ENCODE data around the gene ARID4B. TPM values are rescaled to one million over a fixed set of nuclear protein-coding genes. Genes with fewer than 3 reads are reported as not detected.

ARID4B gene
- total and polyA plus RNA-seq, 5 donors from 2014 or later = 52.6 to 192 (median 58.6) TPM

GRCh38 chr1:235253219-235253962 lies 74.6 kb downstream of the ARID4B start:
- Histone ChIP-seq H3K27ac (ENCODE audit: insufficient read depth, low read length, poor library complexity, severe bottlenecking) (peak overlapping the region; percentile 38), H3K36me3 (ENCODE audit: control insufficient read depth, insufficient read depth, low read length) (peaks cover 44% of the 10 kb centered on the region), H3K4me3 (ENCODE audit: low read depth, low read length) (no peak overlapping the region), H3K27me3 (ENCODE audit: control insufficient read depth, insufficient read depth, low read length) (no peaks in the 10 kb centered on the region), H3K9me3 (ENCODE audit: control insufficient read depth in 2 of 2, low read length in 2 of 2) (no peaks in the 10 kb centered on the region), H3K4me1 (ENCODE audit: control insufficient read depth, insufficient read depth, low read length, poor library complexity, severe bottlenecking) (no peaks in the 10 kb centered on the region)
- Mint-ChIP-seq H3K36me3 (peaks cover 3% of the 10 kb centered on the region), H3K27ac (peak overlapping the region in 2 of 3 donors; percentile 65 to 74), H3K9me3 (no peaks in the 10 kb centered on the region), H3K27me3 (no peaks in the 10 kb centered on the region), H3K4me3 (no peak overlapping the region), H3K4me1 (peaks cover 22 to 59% (median 46%) of the 10 kb centered on the region in 4 donors)
- DNase-seq = peak; percentile 36 to 71 (median 70)
- peak; percentile 92 for ATAC-seq (ENCODE audit: low read depth in 2 of 2)

GRCh38 chr1:235250430-235250829 lies 77.5 kb downstream of the ARID4B start:
- H3K9me3 Mint-ChIP-seq = no peaks in the 10 kb centered on the region

GRCh38 chr1:235246022-235246948 lies 81.7 kb downstream of the ARID4B start:
- ATAC-seq (ENCODE audit: low read depth in 2 of 2) (no peak), DNase-seq (no peak)
- Mint-ChIP-seq H3K4me1 (peaks cover 36 to 49% (median 39%) of the 10 kb centered on the region in 4 donors), H3K27me3 (no peaks in the 10 kb centered on the region), H3K4me3 (peak overlapping the region in 3 of 4 donors; percentile 1 to 57 (median 8)), H3K36me3 (peaks cover 20% of the 10 kb centered on the region), H3K27ac (peak overlapping the region in 2 of 3 donors; percentile 13 to 74), H3K9me3 (no peaks in the 10 kb centered on the region)
- Histone ChIP-seq H3K9me3 (ENCODE audit: control insufficient read depth in 2 of 2, low read length in 2 of 2) (no peaks in the 10 kb centered on the region), H3K4me3 (ENCODE audit: low read depth, low read length) (peak overlapping the region; percentile 51), H3K4me1 (ENCODE audit: control insufficient read depth, insufficient read depth, low read length, poor library complexity, severe bottlenecking) (peaks cover 26% of the 10 kb centered on the region), H3K36me3 (ENCODE audit: control insufficient read depth, insufficient read depth, low read length) (peaks cover 28% of the 10 kb centered on the region), H3K27ac (ENCODE audit: insufficient read depth, low read length, poor library complexity, severe bottlenecking) (peak overlapping the region; percentile 45), H3K27me3 (ENCODE audit: control insufficient read depth, insufficient read depth, low read length) (no peaks in the 10 kb centered on the region)

More at GRCh38 chr1:235250430-235250829, 77.5 kb downstream of the ARID4B start:
- H3K27me3 Mint-ChIP-seq = no peaks in the 10 kb centered on the region
- H3K4me3 ChIP-seq (ENCODE audit: low read depth, low read length) = no peak overlapping the region
- ATAC-seq (ENCODE audit: low read depth in 2 of 2) = no peak
- no peak overlapping the region for H3K27ac ChIP-seq (ENCODE audit: insufficient read depth, low read length, poor library complexity, severe bottlenecking)
- H3K4me1 Mint-ChIP-seq = peaks cover 29 to 55% (median 47%) of the 10 kb centered on the region in 4 donors
- H3K27me3 ChIP-seq (ENCODE audit: control insufficient read depth, insufficient read depth, low read length) = no peaks in the 10 kb centered on the region
- peaks cover 36% of the 10 kb centered on the region for H3K36me3 ChIP-seq (ENCODE audit: control insufficient read depth, insufficient read depth, low read length)
- H3K27ac Mint-ChIP-seq = no peak overlapping the region
- no peak for DNase-seq
- H3K36me3 Mint-ChIP-seq = peaks cover 12% of the 10 kb centered on the region
- H3K9me3 ChIP-seq (ENCODE audit: control insufficient read depth in 2 of 2, low read length in 2 of 2) = no peaks in the 10 kb centered on the region
- no peak overlapping the region for H3K4me3 Mint-ChIP-seq
- H3K4me1 ChIP-seq (ENCODE audit: control insufficient read depth, insufficient read depth, low read length, poor library complexity, severe bottlenecking) = peaks cover 11% of the 10 kb centered on the region

GRCh38 chr1:235244974-235245592 lies 82.9 kb downstream of the ARID4B start:
- peaks cover 18% of the 10 kb centered on the region for H3K36me3 ChIP-seq (ENCODE audit: control insufficient read depth, insufficient read depth, low read length)
- ATAC-seq (ENCODE audit: low read depth in 2 of 2) = no peak

GRCh38 chr1:235240960-235241359 lies 87.0 kb downstream of the ARID4B start:
- H3K36me3 ChIP-seq (ENCODE audit: control insufficient read depth, insufficient read depth, low read length) = peaks cover 42% of the 10 kb centered on the region
- Mint-ChIP-seq H3K27ac (peak overlapping the region in 2 of 3 donors; percentile 33 to 71), H3K36me3 (peaks cover 29% of the 10 kb centered on the region), H3K27me3 (no peaks in the 10 kb centered on the region), H3K4me1 (peaks cover 35 to 51% (median 42%) of the 10 kb centered on the region in 4 donors), H3K4me3 (no peak overlapping the region), H3K9me3 (no peaks in the 10 kb centered on the region)
- H3K4me1 ChIP-seq (ENCODE audit: control insufficient read depth, insufficient read depth, low read length, poor library complexity, severe bottlenecking) = peaks cover 38% of the 10 kb centered on the region
- ATAC-seq (ENCODE audit: low read depth in 2 of 2) (no peak), DNase-seq (no peak)
- H3K27me3 ChIP-seq (ENCODE audit: control insufficient read depth, insufficient read depth, low read length) = no peaks in the 10 kb centered on the region
- H3K4me3 ChIP-seq (ENCODE audit: low read depth, low read length) = peak overlapping the region; percentile 19
- no peaks in the 10 kb centered on the region for H3K9me3 ChIP-seq (ENCODE audit: control insufficient read depth in 2 of 2, low read length in 2 of 2)
- no peak overlapping the region for H3K27ac ChIP-seq (ENCODE audit: insufficient read depth, low read length, poor library complexity, severe bottlenecking)

More at GRCh38 chr1:235244974-235245592, 82.9 kb downstream of the ARID4B start:
- H3K4me3 Mint-ChIP-seq = peak overlapping the region; percentile 11 to 46 (median 31)
- H3K9me3 ChIP-seq (ENCODE audit: control insufficient read depth in 2 of 2, low read length in 2 of 2) = no peaks in the 10 kb centered on the region
- H3K4me3 ChIP-seq (ENCODE audit: low read depth, low read length) = peak overlapping the region; percentile 54
- peaks cover 20% of the 10 kb centered on the region for H3K36me3 Mint-ChIP-seq
- no peaks in the 10 kb centered on the region for H3K9me3 Mint-ChIP-seq
- peaks cover 38 to 51% (median 42%) of the 10 kb centered on the region in 4 donors for H3K4me1 Mint-ChIP-seq
- H3K4me1 ChIP-seq (ENCODE audit: control insufficient read depth, insufficient read depth, low read length, poor library complexity, severe bottlenecking) = peaks cover 37% of the 10 kb centered on the region
- H3K27ac ChIP-seq (ENCODE audit: insufficient read depth, low read length, poor library complexity, severe bottlenecking) = peak overlapping the region; percentile 45
- H3K27me3 ChIP-seq (ENCODE audit: control insufficient read depth, insufficient read depth, low read length) = no peaks in the 10 kb centered on the region
- peak overlapping the region; percentile 21 to 58 (median 57) for H3K27ac Mint-ChIP-seq
- H3K27me3 Mint-ChIP-seq = no peaks in the 10 kb centered on the region
- DNase-seq = peak in 2 of 3 donors; percentile 22 to 36

- H3K27ac ChIP-seq (ENCODE audit: insufficient read depth, low read length, poor library complexity, severe bottlenecking) = no peak overlapping the region
- Mint-ChIP-seq H3K4me1 (peaks cover 28 to 42% (median 35%) of the 10 kb centered on the region in 4 donors), H3K4me3 (peak overlapping the region in 1 of 4 donors; percentile 8)
Measured at GRCh38 chr1:235239851-235240250, 88.1 kb downstream of the ARID4B start.

GRCh38 chr1:235238558-235238957 lies 89.4 kb downstream of the ARID4B start:
- H3K4me3 Mint-ChIP-seq = no peak overlapping the region
- peaks cover 21% of the 10 kb centered on the region for H3K36me3 Mint-ChIP-seq
- no peak overlapping the region for H3K4me3 ChIP-seq (ENCODE audit: low read depth, low read length)

More at GRCh38 chr1:235239851-235240250, 88.1 kb downstream of the ARID4B start:
- H3K36me3 Mint-ChIP-seq = peaks cover 25% of the 10 kb centered on the region
- no peaks in the 10 kb centered on the region for H3K9me3 Mint-ChIP-seq
- ATAC-seq (ENCODE audit: low read depth in 2 of 2) (no peak), DNase-seq (no peak)
- no peaks in the 10 kb centered on the region for H3K27me3 Mint-ChIP-seq
- peak overlapping the region in 1 of 3 donors; percentile 41 for H3K27ac Mint-ChIP-seq
- Histone ChIP-seq H3K4me3 (ENCODE audit: low read depth, low read length) (peak overlapping the region; percentile 0), H3K9me3 (ENCODE audit: control insufficient read depth in 2 of 2, low read length in 2 of 2) (no peaks in the 10 kb centered on the region), H3K4me1 (ENCODE audit: control insufficient read depth, insufficient read depth, low read length, poor library complexity, severe bottlenecking) (peaks cover 27% of the 10 kb centered on the region), H3K27me3 (ENCODE audit: control insufficient read depth, insufficient read depth, low read length) (no peaks in the 10 kb centered on the region), H3K36me3 (ENCODE audit: control insufficient read depth, insufficient read depth, low read length) (peaks cover 50% of the 10 kb centered on the region)

More at GRCh38 chr1:235238558-235238957, 89.4 kb downstream of the ARID4B start:
- Mint-ChIP-seq H3K27ac (no peak overlapping the region), H3K4me1 (peaks cover 21 to 29% (median 27%) of the 10 kb centered on the region in 4 donors), H3K27me3 (no peaks in the 10 kb centered on the region), H3K9me3 (no peaks in the 10 kb centered on the region)
- Histone ChIP-seq H3K27me3 (ENCODE audit: control insufficient read depth, insufficient read depth, low read length) (no peaks in the 10 kb centered on the region), H3K36me3 (ENCODE audit: control insufficient read depth, insufficient read depth, low read length) (peaks cover 56% of the 10 kb centered on the region), H3K9me3 (ENCODE audit: control insufficient read depth in 2 of 2, low read length in 2 of 2) (no peaks in the 10 kb centered on the region), H3K27ac (ENCODE audit: insufficient read depth, low read length, poor library complexity, severe bottlenecking) (no peak overlapping the region), H3K4me1 (ENCODE audit: control insufficient read depth, insufficient read depth, low read length, poor library complexity, severe bottlenecking) (peaks cover 18% of the 10 kb centered on the region)
- no peak for ATAC-seq (ENCODE audit: low read depth in 2 of 2)
- DNase-seq = no peak
